Upper lobe of left lung (tissue), 4 donors: ENCODE measurements around the gene AFF1.

Source experiments
- CTCF ChIP-seq, 6 experiments: fragments of 450-650 bp in 4 of 6; fragments of 200-600 bp in 2 of 6; sonication (generic) in 2 of 6; IDR thresholded peaks; one replicate each; pipeline ENCODE4 v1.5.1; 2016 to 2019; ENCODE audit warnings: antibody characterized with exemption in 6 of 6
- POLR2A ChIP-seq, 4 donors: fragments of 450-650 bp; IDR thresholded peaks; one replicate each; pipeline ENCODE4 v1.5.1; 2016 to 2017; ENCODE audit warnings: antibody characterized with exemption in 4 of 4, mild to moderate bottlenecking in 2 of 4
- POLR2AphosphoS5 ChIP-seq, 2 donors: sonication (generic); formaldehyde crosslinking; IDR thresholded peaks; one replicate each; pipeline ENCODE4 v1.5.1; 2017; ENCODE audit warnings: antibody characterized with exemption in 2 of 2

- TF ChIP-seq CTCF (IDR thresholded peaks at IDR 0.05) (no peak), POLR2A (IDR thresholded peaks at IDR 0.05) (no peak), POLR2AphosphoS5 (IDR thresholded peaks at IDR 0.05) (no peak)
Observed at GRCh38 chr4:87117732-87118075, 182.9 kb downstream of the AFF1 start.
